Stimulated activated CD8-positive, alpha-beta memory T cell treated with anti-CD3 and anti-CD28 coated beads, Interleukin-15, amount 100 ng/mL, for 48 hours (primary cell): Measurements from ENCODE around the gene RAB3A.

Source experiments
- DNase-seq, 2 donors: peaks; one replicate each; pipeline ENCODE4 v3.0.0-alpha.2; 2020; ENCODE audit warnings: low read depth in 2 of 2

The RAB3A gene

DNA sequence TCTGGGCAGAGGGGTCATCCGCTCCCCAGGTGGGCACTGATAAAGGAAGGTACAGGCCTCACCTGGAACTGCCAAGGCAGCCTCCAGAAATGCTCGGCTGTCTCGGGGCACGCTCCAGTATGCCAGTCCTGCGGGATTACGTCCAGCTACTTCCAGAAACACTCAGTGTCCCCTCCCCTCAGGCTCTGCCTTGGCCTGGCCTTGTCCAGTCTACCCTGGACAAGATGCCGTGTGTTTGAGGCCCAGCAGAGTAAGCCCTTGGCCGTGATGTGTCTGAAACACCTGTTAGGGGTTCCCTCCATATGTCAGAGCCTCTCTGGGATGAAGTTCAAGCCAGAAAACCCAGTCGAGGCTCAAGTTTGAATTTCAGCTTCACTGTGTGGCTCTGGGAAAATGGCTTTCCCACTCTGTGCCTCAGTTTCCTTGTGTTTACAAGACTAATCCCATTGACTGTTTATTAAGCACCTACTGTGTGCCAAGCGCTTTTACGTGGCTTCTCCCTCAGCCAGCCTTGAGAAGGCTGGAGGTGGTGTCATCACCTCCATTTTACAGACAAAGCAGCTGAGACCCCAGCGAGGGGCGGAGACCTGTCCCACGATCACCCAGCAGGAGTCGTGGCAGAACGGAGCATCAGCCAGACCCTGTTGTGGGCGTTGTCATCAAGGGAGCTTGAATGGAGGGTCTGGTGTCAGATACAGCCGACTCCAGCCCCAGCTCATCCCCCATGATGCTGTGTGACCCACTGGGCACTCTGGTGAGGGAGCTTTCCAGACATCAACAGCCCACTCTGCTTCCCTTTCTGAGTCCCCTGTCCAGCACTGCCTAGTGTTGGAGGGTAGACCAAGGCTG, 52.8 kb downstream of the RAB3A start:
- no peak for DNase-seq

DNA sequence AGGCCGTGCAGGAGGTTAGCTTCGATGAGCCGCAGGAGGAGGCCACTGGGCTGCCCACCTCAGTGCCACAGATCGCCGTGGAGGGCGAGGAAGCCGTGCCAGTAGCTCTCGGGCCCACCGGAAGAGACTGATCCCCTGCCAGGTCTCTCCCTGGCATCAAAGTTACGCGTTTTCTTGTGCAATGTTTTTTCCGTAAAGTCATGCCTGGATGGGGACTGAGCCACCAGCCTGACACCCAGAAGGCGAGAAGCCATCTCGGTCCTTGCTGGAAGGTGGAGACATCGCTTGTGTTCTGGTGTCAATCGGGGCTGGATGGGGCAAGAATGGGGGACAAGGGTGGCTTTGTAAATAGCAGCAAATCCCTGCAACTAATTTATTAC, 54.3 kb downstream of the RAB3A start:
- no peak for DNase-seq

DNA sequence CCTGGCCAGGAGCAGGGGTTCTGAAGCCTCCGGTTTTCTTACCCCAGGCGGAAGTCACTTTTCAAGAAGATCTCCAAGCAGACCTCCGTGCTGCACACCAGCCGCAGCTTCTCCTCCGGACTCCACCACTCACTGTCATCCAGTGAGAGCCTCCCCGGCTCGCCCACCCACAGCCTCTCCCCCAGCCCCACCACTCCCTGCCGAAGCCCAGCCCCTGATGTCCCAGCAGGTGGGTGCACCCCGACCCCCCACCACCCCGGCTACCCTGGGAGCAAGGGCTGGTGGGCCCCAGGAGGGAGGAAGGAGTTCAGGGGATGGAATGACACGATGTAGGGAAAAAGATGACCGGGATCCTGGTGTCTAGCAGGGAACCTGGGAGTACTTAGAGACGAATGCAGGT, 56.4 kb downstream of the RAB3A start:
- no peak for DNase-seq
